Body of pancreas (tissue), 4 donors: ENCODE measurements around the gene SEC24D. TPM values are rescaled to one million over a fixed set of nuclear protein-coding genes. Genes with fewer than 3 reads are reported as not detected.
"Not testable (repeated sequence)": the region's sequence is repeated elsewhere in the genome, so short reads cannot be mapped to it uniquely, and the experiment has no call there.

ENCODE experiments used
- ATAC-seq: fragments of 150-250 bp; one replicate; pipeline ENCODE4 v1.9.1; 2016
- DNase-seq, 4 donors: peaks; one replicate each; pipeline ENCODE4 v3.0.0-alpha.2; 2019
- H3K27ac ChIP-seq, 4 donors: fragments of 200-600 bp; sonication (generic); 1 replicate in 3 of 4; 2 replicates in 1 of 4; pipeline versions ENCODE4 v1.5.1 to v1.6.1; 2016 to 2019; ENCODE audit warnings: mild to moderate bottlenecking in 1 of 4, mixed read lengths in 1 of 4, moderate library complexity in 1 of 4
- H3K27me3 ChIP-seq, 2 donors: fragments of 200-600 bp; sonication (generic); one replicate each; pipeline ENCODE4 v1.6.0; 2016; ENCODE audit warnings: mild to moderate bottlenecking in 1 of 2
- H3K36me3 ChIP-seq, 2 donors: fragments of 200-600 bp; sonication (generic); replicated peaks in 1 of 2; 2 replicates each; pipeline ENCODE4 v1.5.1; 2016; ENCODE audit warnings: low read depth in 2 of 2; ENCODE audit not compliant: insufficient read depth in 1 of 2
- H3K4me1 ChIP-seq: fragments of 200-600 bp; sonication (generic); one replicate; pipeline ENCODE4 v1.6.0; 2016
- H3K4me3 ChIP-seq, 2 donors: fragments of 200-600 bp; sonication (generic); 1 replicate in 1 of 2; 2 replicates in 1 of 2; pipeline ENCODE4 v1.5.1; 2016 to 2019
- H3K9me3 ChIP-seq, 3 donors: fragments of 200-600 bp; sonication (generic); 1 replicate in 2 of 3; 2 replicates in 1 of 3; pipeline ENCODE4 v1.5.1; 2016
- POLR2A ChIP-seq, 3 donors: fragments of 450-650 bp; IDR thresholded peaks; one replicate each; pipeline ENCODE4 v1.6.1; 2016; ENCODE audit warnings: antibody characterized with exemption in 3 of 3, mild to moderate bottlenecking in 2 of 3
- WGBS, 2 donors: methylation state at CpG; one replicate each; pipeline ENCODE4 v1.1.5; 2017; 5-methylcytosine and 5-hydroxymethylcytosine counted together
- intact Hi-C: fragments of 100-400 bp; cut with DNase I; formaldehyde crosslinking; loops from one replicate; pipeline ENCODE4 v1.15.1; 2023
- total RNA-seq, 2 donors: library from RNA; depleted of rRNA; stranded (reverse); fragments of >200 nt; gene quantifications; one replicate each; pipeline ENCODE4 v1.1.0, GENCODE V29; 2016
- TF ChIP-seq, protein P1 (sequence below), 7 experiments: fragments of 450-650 bp in 4 of 7; fragments of 200-600 bp in 3 of 7; sonication (generic) in 3 of 7; IDR thresholded peaks; one replicate each; pipeline ENCODE4 v1.5.1; 2016 to 2019; ENCODE audit warnings: antibody characterized with exemption in 7 of 7

Gene SEC24D
- total RNA-seq, 2 donors from 2014 or later, result 39.7 to 58.7 TPM

DNA sequence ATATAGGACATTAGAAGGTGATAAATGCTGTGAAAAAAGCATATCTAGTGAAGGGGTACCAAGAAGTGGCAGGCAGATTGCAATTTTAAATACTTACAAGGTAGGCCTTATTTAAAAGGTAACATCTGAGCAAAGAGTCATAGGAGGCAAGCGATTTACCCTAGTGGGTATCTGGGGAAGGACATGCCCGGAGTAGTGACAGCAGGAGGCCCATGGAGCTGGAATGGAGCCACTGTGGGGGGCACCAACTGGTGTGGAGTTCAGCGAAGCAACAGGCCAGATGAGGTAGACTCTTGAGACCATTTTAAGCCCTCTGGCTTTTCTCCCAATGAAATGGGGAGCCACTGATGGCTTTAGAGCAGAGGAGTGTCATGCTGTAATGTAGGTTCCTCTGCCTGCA is 37.3 kb downstream of the SEC24D start:
- Histone ChIP-seq H3K27me3 (no peaks in the 10 kb centered on the region), H3K4me3 (no peak overlapping the region), H3K36me3 (peaks cover 9 to 30% of the 10 kb centered on the region in 2 donors), H3K4me1 (peaks cover 19% of the 10 kb centered on the region), H3K9me3 (no peaks in the 10 kb centered on the region), H3K27ac (no peak overlapping the region)
- DNase-seq, result no peak
- ATAC-seq, result no peak
- TF ChIP-seq, protein P1, sequence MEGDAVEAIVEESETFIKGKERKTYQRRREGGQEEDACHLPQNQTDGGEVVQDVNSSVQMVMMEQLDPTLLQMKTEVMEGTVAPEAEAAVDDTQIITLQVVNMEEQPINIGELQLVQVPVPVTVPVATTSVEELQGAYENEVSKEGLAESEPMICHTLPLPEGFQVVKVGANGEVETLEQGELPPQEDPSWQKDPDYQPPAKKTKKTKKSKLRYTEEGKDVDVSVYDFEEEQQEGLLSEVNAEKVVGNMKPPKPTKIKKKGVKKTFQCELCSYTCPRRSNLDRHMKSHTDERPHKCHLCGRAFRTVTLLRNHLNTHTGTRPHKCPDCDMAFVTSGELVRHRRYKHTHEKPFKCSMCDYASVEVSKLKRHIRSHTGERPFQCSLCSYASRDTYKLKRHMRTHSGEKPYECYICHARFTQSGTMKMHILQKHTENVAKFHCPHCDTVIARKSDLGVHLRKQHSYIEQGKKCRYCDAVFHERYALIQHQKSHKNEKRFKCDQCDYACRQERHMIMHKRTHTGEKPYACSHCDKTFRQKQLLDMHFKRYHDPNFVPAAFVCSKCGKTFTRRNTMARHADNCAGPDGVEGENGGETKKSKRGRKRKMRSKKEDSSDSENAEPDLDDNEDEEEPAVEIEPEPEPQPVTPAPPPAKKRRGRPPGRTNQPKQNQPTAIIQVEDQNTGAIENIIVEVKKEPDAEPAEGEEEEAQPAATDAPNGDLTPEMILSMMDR (IDR thresholded peaks at IDR 0.05), result no peak
- TF ChIP-seq POLR2A (IDR thresholded peaks at IDR 0.05), result no peak
- intact Hi-C loops, result no loop called here
- WGBS, 2 donors, result 81 to 90% methylated on average over 3 of the region's 3 CpGs

DNA sequence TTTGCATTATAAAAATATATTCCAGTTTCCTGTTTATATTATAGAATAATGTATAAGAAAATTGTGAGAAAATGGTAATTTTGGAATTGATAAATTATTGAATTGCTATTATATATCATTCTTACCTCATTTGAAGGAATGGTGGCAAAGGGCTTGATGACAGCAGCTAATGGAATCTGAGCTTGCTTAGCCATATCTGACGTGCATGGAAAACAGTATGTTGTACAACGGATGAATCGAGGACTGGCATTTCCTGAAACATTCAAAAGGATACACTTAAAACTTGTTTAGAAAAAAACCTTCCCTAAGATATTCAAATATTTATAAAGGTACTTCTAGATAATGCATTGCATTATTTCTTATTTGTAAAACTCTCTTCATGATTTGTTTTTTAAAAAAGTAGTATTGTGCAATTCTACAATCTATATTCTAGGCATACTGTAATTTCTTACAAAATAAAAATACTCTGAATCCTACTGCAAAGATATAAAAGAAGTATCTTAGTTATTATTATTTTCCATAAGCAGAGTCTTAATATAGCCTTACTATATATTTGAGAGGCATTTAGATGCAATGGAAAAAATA is 38.3 kb downstream of the SEC24D start:
- no peak for ATAC-seq
- WGBS, 2 donors, result 91 to 92% methylated on average over 3 of the region's 3 CpGs
- no peaks in the 10 kb centered on the region for H3K9me3 ChIP-seq

DNA sequence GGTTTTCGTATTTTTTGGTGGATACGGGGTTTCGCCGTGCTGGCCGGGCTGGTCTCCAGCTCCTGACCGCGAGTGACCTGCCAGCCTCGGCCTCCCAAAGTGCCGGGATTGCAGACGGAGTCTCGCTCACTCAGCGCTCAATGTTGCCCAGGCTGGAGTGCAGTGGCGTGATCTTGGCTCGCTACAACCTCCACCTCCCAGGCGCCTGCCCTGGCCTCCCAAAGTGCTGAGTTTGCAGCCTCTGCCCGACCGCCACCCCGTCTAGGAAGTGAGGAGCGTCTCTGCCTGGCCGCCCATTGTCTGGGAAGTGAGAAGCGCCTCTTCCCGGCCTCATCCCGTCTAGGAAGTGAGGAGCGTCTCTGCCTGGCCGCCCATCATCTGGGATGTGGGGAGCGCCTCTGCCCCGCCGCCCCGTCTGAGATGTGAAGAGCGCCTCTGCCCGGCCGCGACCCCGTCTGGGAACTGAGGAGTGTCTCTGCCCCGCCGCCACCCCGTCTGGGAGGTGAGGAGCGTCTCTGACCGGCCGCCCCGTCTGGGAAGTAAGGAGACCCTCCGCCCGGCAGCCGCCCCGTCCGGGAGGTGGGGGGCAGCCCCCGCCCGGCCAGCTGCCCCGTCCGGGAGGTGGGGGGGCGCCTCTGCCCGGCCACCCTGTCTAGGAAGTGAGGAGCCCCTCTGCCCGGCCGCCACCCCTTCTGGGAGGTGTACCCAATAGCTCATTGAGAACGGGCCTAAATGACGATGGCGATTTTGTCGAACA is 44.1 kb downstream of the SEC24D start:
- DNase-seq, H3K4me3 ChIP-seq, H3K27me3 ChIP-seq, H3K9me3 ChIP-seq, H3K27ac ChIP-seq, H3K4me1 ChIP-seq, intact Hi-C loops, ATAC-seq: not testable (repeated sequence)
- 84 to 90% methylated on average over 26 to 47 of the region's 58 CpGs for WGBS, 2 donors
- H3K36me3 ChIP-seq, result peaks cover under 1 to 17% of the 10 kb centered on the region in 2 donors

More for the DNA sequence above, 38.3 kb downstream of the SEC24D start:
- Histone ChIP-seq H3K27me3 (no peaks in the 10 kb centered on the region), H3K4me3 (no peak overlapping the region), H3K27ac (no peak overlapping the region), H3K4me1 (peaks cover 11% of the 10 kb centered on the region), H3K36me3 (peaks cover 9 to 30% of the 10 kb centered on the region in 2 donors)
- intact Hi-C loops, result no loop called here
- TF ChIP-seq, protein P1 (IDR thresholded peaks at IDR 0.05), result no peak
- TF ChIP-seq POLR2A (IDR thresholded peaks at IDR 0.05), result no peak
- DNase-seq, result no peak

DNA sequence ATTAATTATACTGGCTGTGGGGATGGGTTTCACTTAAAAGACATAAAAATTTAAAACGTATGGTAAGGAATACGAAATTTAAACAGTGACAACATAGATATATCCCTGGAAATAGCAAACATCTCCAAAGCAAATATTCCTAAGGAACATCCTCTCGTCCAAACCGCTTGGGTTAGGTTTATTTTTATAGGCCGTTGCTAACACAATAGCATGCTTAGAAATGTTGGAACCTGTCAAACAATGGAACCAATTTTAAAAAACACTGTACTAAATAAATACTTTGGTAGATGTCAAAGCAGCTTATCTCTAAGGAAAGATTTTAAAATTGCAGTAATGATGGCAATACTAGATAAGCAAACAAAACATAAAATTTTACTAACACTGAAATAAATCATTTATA is 45.4 kb downstream of the SEC24D start:
- no peak for TF ChIP-seq POLR2A (IDR thresholded peaks at IDR 0.05)
- TF ChIP-seq, protein P1 (IDR thresholded peaks at IDR 0.05), result no peak
- H3K36me3 ChIP-seq, result peaks cover 0 to 8% of the 10 kb centered on the region in 2 donors
- DNase-seq (no peak), ATAC-seq (no peak)
- H3K9me3 ChIP-seq, result no peaks in the 10 kb centered on the region
- H3K4me3 ChIP-seq, result no peak overlapping the region
- H3K4me1 ChIP-seq, result peaks cover 20% of the 10 kb centered on the region
- intact Hi-C loops, result no loop called here
- H3K27me3 ChIP-seq, result no peaks in the 10 kb centered on the region
- no peak overlapping the region for H3K27ac ChIP-seq
- 62 to 71% methylated on average over 5 of the region's 5 CpGs for WGBS, 2 donors

DNA sequence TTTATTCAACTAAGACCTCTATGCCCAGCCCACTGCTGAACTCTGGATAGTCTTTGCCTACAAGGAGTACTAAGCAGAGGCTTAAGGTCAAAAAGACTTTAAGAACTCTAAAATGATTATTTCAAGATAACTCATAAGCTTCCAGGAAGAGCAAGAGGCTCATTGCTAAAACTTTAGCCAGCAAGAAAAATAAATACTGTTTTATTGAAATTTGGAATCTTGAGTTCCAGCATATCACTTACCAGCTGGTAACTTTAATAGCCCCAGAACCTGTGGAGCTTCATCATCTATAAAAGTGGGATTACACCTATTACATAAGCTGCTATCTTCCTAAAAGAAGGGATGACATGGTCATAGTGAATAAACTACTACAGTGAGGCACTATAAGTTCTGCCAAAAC is 47.0 kb downstream of the SEC24D start:
- peak overlapping the region in 1 of 4 donors; percentile 7 for H3K27ac ChIP-seq
- H3K4me3 ChIP-seq, result no peak overlapping the region
- peaks cover 20% of the 10 kb centered on the region for H3K4me1 ChIP-seq
- peaks cover 0 to 2% of the 10 kb centered on the region in 2 donors for H3K36me3 ChIP-seq
- TF ChIP-seq, protein P1 (IDR thresholded peaks at IDR 0.05), result no peak
- TF ChIP-seq POLR2A (IDR thresholded peaks at IDR 0.05), result no peak
- H3K9me3 ChIP-seq, result no peaks in the 10 kb centered on the region
- intact Hi-C loops, result no loop called here
- DNase-seq (no peak), ATAC-seq (no peak)
- no peaks in the 10 kb centered on the region for H3K27me3 ChIP-seq
